ENCODE measurements around the gene EIF4E.
A peak's percentile ranks its signal among the peaks of the same experiment; 100 is the strongest.
"Not testable (repeated sequence)": the region's sequence is repeated elsewhere in the genome, so short reads cannot be mapped to it uniquely, and the experiment has no call there.

The EIF4E gene

DNA sequence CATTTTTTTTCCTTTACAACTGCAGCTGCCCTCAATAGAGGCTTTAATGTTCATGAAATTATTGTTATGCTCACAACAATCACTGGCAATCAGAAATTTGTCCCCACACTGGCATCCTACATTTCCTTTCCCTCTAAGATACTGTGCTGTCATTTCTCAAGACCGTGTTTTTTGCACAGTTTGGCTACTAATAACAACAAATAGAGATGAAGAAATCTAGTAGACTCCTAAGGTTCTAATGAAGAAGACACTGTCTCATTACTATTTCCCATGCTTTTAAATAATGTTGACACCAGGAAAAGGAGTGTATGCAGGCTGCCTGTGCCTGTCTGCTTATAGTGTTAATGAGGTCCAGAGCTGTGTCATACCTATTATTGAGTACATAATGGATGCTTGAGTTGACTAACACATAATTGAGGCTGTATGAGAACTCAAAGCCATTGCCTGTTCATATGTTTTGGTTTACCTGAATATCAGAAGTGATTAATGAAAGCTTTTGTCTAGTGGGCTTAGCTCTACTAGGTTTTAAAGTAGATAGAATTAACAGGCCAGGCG is 1.5 kb upstream of the EIF4E start:
- no peak for DNase-seq

DNA sequence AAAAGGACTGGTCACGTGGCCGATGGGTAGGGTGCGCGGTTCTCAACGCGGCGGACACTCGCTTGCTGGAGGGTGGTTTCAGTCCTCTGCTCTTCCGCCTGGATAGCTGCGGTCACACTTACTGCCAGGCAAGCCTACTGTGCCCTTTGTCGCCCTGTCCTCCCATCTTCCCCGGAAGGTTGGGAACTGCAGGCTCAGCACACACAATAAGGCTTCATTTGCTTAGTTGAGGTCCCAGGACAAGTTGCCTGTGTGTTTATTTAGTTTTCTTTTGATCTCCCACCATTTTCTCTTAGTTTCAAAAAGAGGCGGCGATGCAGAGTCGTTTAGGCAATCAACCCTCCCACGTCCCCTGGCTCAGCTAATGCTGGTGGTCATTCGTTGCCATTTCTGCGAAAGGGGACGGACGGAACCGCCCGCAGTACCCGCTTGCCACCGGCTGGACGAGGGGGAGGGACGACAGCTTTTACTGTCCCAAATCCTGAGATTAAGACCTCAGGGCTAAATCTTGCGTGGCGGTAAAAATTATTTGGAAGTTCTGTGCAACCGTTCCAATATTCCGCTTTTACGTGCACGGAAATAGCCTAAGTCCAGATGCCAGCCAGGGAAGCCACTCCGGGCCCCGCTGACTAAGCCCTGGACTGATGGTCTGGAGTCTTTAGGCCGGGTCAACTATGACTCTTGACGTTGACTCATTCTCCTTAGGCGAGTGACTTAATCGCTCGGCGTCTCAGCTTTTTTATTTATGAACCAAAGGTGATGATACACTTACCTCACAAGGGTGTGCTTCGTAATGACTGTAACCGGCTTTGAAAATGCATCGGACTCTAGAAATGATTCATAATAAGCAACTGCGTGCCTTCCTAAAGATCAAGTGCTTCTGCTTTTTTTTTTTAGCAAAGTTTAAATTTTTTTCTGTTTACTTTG is 671 bp upstream of the EIF4E start:
- peak; percentile 55 for DNase-seq

DNA sequence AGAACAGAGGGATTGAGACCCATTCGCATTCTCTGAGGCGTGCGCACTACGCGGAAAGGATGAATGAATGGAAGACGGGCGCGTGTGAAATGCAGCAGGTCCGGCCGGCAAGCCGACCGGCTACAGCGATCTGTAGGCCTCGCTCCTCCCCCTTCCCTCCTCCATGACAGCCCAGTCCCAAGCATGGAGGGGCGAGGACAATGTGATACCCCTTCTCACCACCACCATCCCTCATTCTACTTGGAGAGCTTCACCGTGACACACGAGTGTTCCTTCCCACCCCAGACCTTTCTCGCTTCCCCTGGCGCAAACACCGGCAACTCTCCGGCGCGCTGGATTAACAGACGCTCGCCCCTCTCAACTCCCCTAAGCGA is 815 bp downstream of the EIF4E start:
- DNase-seq, result peak; percentile 66

- DNase-seq, result not testable (repeated sequence)
Observed at GRCh38 chr4:98926257-98926656, 2.7 kb downstream of the EIF4E start.

- DNase-seq, result no peak
Observed at GRCh38 chr4:98921292-98921691, 7.6 kb downstream of the EIF4E start.

- DNase-seq, result no peak
Observed at GRCh38 chr4:98919996-98920395, 8.9 kb downstream of the EIF4E start.

GRCh38 chr4:98910728-98911127 is 18.2 kb downstream of the EIF4E start:
- DNase-seq, result not testable (repeated sequence)

- DNase-seq, result no peak
Observed at GRCh38 chr4:98909646-98910401, 19.1 kb downstream of the EIF4E start.

DNA sequence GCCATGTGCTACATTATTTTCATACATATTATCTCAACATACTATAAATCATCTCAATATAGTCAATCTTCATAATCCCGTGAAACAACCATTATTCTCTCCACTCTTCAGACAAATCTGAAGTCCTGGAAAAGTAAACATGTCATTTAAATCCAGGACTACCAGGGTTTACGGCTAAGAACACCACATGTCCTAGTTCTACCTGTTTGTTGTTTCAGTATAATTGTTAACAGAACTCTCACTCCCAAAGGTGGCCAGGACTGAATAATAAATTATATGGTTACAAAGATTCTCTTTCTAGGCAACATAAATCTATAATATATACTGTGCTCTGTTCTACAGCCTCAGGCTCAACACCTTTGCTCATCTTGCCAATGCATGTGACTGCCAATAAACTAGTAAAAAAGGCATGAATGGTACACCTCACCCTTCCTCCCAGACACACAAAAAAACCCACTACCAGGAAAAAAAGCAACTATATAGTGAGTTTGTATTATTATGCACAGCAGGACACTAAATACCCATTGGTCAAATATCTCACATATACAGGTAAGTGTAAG is 20.1 kb downstream of the EIF4E start:
- DNase-seq, result no peak

DNA sequence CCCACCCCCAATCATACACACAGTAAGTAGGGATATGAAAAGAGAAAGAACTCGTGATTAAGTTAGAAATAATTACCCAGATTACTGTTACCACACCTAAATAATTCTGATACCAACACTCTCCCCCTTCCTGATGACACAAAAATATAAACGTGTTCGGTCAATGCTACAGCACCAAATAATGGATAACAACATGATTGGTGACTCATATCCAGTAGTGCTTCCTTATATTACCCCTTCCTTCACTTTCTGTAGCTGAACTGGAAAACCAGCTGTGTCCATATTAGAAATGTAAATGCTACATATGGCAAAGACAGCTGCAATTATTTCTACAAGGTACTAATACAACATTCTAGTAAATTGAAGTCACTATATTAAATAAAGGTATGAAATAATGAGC is 20.8 kb downstream of the EIF4E start:
- no peak for DNase-seq

DNA sequence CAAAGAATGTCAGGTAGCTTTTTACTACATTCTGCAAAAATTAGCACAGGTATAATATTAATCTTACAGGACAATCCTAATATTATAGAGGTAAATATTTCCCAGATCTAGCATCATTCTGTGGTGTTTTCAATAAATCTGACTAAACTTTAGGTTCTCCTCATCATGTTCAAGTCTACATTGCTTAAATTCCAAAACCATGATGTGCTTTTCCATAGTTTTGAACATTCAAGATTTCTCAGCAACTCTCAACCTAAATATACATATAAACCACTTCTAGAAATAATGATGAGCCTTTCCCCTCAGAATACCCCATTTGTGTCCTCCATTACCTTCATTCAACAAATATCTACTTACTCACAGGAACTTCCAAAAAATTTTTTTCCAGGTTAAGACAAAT is 23.1 kb downstream of the EIF4E start:
- DNase-seq, result no peak

DNA sequence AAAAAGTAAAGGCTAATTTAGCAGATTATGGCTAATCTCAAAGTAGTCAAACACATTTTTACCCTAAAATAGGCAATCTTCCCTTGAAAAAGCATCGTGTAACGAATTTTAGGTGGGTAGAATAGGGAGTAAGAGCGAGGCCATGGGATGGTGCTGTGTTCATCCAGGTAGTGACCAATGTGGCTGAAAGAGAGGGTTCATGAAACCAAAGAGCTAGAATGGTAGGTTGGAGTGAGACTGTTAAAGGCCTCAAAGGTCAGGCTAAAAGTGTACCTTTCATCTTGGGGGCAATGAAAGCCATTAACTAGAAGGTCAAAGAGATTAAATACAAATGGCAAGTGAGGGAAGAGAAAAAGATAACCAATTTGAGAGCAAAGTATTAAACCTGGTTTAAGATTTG is 23.6 kb downstream of the EIF4E start:
- no peak for DNase-seq

DNA sequence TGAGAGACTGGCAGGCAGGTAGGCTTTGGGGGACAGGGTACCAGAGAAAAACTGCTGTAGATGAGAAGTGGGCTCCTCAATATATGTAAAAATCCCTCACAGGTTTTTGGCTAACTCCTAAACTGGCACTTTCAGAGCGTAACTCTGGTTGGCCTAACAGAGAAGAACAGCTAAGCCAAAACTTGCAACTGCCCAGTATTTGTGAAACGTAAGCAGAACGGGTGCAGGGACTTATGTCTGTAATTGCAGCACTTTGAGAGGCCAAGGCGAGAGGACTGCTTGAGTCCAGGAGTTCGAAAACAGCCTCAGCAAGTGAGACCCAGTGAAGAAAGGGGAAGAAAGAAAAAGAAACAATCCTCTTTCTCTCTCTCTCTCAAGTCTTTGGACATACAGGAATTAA is 25.0 kb downstream of the EIF4E start:
- no peak for DNase-seq

GRCh38 chr4:98903561-98903960 is 25.4 kb downstream of the EIF4E start:
- DNase-seq, result no peak

GRCh38 chr4:98899277-98899676 is 29.7 kb downstream of the EIF4E start:
- DNase-seq, result no peak

GRCh38 chr4:98891478-98892337 is 37.2 kb downstream of the EIF4E start:
- DNase-seq, result no peak

- no peak for DNase-seq
Observed at GRCh38 chr4:98890702-98891455, 38.1 kb downstream of the EIF4E start.

DNA sequence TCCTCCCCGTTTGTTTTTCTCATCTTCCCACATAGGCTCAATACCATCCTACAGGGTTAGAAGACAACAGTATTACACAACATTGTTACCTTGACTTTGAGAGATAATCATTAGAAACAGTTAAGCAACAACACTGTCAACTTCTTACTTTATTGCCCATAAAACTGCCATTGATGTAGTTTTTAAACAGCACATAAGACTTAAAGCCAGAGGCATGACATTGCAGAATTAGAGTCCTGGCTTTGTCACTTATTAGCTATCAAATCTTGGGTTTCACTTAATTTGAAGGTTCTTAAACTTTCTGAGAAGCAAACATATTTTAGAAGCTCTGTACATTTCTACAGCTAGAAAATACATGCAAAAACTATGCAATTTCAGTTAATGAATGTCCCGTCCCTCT is 41.8 kb downstream of the EIF4E start:
- no peak for DNase-seq

- DNase-seq, result not testable (repeated sequence)
Observed at GRCh38 chr4:98886382-98886781, 42.6 kb downstream of the EIF4E start.

DNA sequence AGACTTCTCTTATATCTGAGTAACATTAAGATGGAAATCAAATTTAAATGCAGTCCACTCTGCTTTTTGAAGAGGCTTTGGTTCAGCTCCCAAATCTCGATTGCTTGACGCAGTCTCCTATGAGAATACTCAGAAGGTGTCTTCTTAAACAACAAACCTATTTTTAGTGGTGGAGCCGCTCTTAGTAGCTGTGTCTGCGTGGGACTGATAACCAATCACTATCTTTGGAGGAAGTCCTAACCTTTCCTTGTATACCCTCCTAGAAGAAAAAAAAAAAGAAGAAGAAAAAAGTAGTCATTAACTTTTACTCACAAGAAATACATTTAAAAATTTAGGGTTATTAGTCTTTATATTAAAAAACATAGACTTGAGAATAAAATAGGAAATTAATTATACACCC is 48.0 kb downstream of the EIF4E start:
- DNase-seq, result not testable (repeated sequence)

- DNase-seq, result no peak
Observed at GRCh38 chr4:98879515-98879914, 49.4 kb downstream of the EIF4E start.

DNA sequence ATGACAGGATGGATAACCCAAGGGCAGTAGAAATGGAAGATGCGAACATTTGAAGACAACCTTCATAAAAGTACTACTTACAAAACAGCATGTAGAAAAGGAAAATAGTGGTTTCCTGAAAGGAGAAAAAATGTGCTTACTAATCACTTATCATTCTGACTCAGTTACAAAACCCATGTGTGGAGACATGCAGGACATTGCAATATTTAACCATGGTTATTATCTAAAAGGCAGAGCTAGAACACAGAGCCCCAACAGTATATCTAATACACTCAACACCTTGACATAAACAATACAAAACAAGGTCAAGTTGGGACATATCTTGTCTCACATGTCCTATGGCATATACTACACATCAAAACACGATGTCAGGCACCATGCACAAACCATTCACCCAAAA is 55.9 kb downstream of the EIF4E start:
- DNase-seq, result no peak
